Type B pancreatic cell (in vitro differentiated cells): ENCODE results near the gene TMEM86B. TPM values are rescaled to one million over a fixed set of nuclear protein-coding genes. Genes with fewer than 3 reads are reported as not detected.

Experiments
- DNase-seq: peaks from one replicate; pipeline ENCODE4 v3.0.0; 2021; ENCODE audit warnings: mixed read lengths; ENCODE audit not compliant: unreplicated experiment; ENCODE audit errors: extremely low spot score
- H3K27ac Mint-ChIP-seq: 2 replicates; pipeline ENCODE4 v1.8.0; 2021; ENCODE audit warnings: mild to moderate bottlenecking, mixed read lengths
- H3K27me3 Mint-ChIP-seq: 2 replicates; pipeline ENCODE4 v1.8.0; 2021; ENCODE audit warnings: mixed read lengths
- H3K36me3 Mint-ChIP-seq: 2 replicates; pipeline ENCODE4 v1.8.0; 2021; ENCODE audit warnings: mixed read lengths
- H3K4me1 Mint-ChIP-seq: one replicate; pipeline ENCODE4 v1.8.0; 2021; ENCODE audit warnings: mixed read lengths; ENCODE audit not compliant: unreplicated experiment
- H3K4me3 Mint-ChIP-seq: 2 replicates; pipeline ENCODE4 v1.8.0; 2021; ENCODE audit warnings: mild to moderate bottlenecking, mixed read lengths
- H3K9me3 Mint-ChIP-seq: 2 replicates; pipeline ENCODE4 v1.8.0; 2021; ENCODE audit warnings: mixed read lengths
- CTCF ChIP-seq: fragments of 200-600 bp; sonication (generic); conservative IDR thresholded peaks from 2 replicates; pipeline ENCODE4 v1.5.0; 2021; ENCODE audit warnings: antibody characterized with exemption, mild to moderate bottlenecking
- total RNA-seq: library from RNA; stranded (reverse); gene quantifications from 2 replicates; pipeline ENCODE4 v1.2.1, GENCODE V29; 2021; ENCODE audit warnings: low replicate concordance

Gene TMEM86B
- total RNA-seq, 1 donor from 2014 or later: 14.4 TPM

- TF ChIP-seq CTCF: no peak
- Mint-ChIP-seq H3K27ac (no peak overlapping the region), H3K4me1 (peaks cover 6% of the 10 kb centered on the region), H3K36me3 (peaks cover 12% of the 10 kb centered on the region), H3K27me3 (no peaks in the 10 kb centered on the region), H3K9me3 (no peaks in the 10 kb centered on the region), H3K4me3 (no peak overlapping the region)
- no peak for DNase-seq
Observed at GRCh38 chr19:55230329-55230728, 1.8 kb upstream of the TMEM86B start.

- Mint-ChIP-seq H3K27me3 (no peaks in the 10 kb centered on the region), H3K4me3 (no peak overlapping the region), H3K36me3 (peaks cover 7% of the 10 kb centered on the region), H3K9me3 (no peaks in the 10 kb centered on the region), H3K4me1 (peaks cover 6% of the 10 kb centered on the region), H3K27ac (no peak overlapping the region)
- TF ChIP-seq CTCF: no peak
- no peak for DNase-seq
Observed at GRCh38 chr19:55229789-55230182, 1.2 kb upstream of the TMEM86B start.

- DNase-seq: no peak
- H3K9me3 Mint-ChIP-seq: no peaks in the 10 kb centered on the region
- TF ChIP-seq CTCF: no peak
- H3K36me3 Mint-ChIP-seq: peaks cover 4% of the 10 kb centered on the region
- H3K27me3 Mint-ChIP-seq: no peaks in the 10 kb centered on the region
- peak overlapping the region; percentile 56 for H3K27ac Mint-ChIP-seq
- no peak overlapping the region for H3K4me3 Mint-ChIP-seq
- H3K4me1 Mint-ChIP-seq: peaks cover 6% of the 10 kb centered on the region
Observed at GRCh38 chr19:55229145-55229788, 704 bp upstream of the TMEM86B start.

- peak overlapping the region; percentile 58 for H3K4me3 Mint-ChIP-seq
- H3K27me3 Mint-ChIP-seq: no peaks in the 10 kb centered on the region
- no peaks in the 10 kb centered on the region for H3K9me3 Mint-ChIP-seq
- no peak for TF ChIP-seq CTCF
- no peaks in the 10 kb centered on the region for H3K36me3 Mint-ChIP-seq
- peak overlapping the region; percentile 43 for H3K27ac Mint-ChIP-seq
- peaks cover 6% of the 10 kb centered on the region for H3K4me1 Mint-ChIP-seq
- DNase-seq: no peak
Observed at GRCh38 chr19:55228015-55228391, 560 bp downstream of the TMEM86B start.

GRCh38 chr19:55227241-55228014, 1.1 kb downstream of the TMEM86B start:
- Mint-ChIP-seq H3K27me3 (no peaks in the 10 kb centered on the region), H3K27ac (peak overlapping the region; percentile 43), H3K9me3 (no peaks in the 10 kb centered on the region), H3K4me1 (peaks cover 6% of the 10 kb centered on the region), H3K36me3 (no peaks in the 10 kb centered on the region), H3K4me3 (peak overlapping the region; percentile 58)
- DNase-seq: no peak
- no peak for TF ChIP-seq CTCF
